A549 (cell line): ENCODE data around the gene ANTKMT. TPM values are rescaled to one million over a fixed set of nuclear protein-coding genes. Genes with fewer than 3 reads are reported as not detected.
A peak's percentile ranks its signal among the peaks of the same experiment; 100 is the strongest.

Source experiments
- ATAC-seq, 2 experiments: fragments of 200-7000 bp in 1 of 2; fragments of >200 bp in 1 of 2; cut with Nextera tagmentation in 1 of 2; cut with Tn5 transposase in 1 of 2; 3 replicates each; pipeline versions ENCODE4 v1.8.0 to v1.9.1; 2018 to 2020; ENCODE audit warnings: mild to moderate bottlenecking in 1 of 2, moderate library complexity in 1 of 2
- CTCF ChIA-PET: fragments of 300-600 bp; sonication (Branson Sonifier 250); formaldehyde crosslinking; extraction: SDS; loops from one replicate; lab custom pipeline; 2021; ENCODE audit warnings: antibody characterized with exemption, inconsistent platforms; lab: Yijun Ruan, JAX
- POLR2A ChIA-PET: fragments of 350-600 bp; formaldehyde crosslinking; extraction: SDS; loops from one replicate; lab custom pipeline; 2021; ENCODE audit warnings: antibody characterized with exemption, inconsistent platforms; lab: Yijun Ruan, JAX
- DNase-seq, 2 experiments: peaks; one replicate each; pipeline versions ENCODE4 v3.0.0 to v3.0.0-alpha.2; 2011 to 2016; ENCODE audit warnings: low read depth in 1 of 2, low spot score in 1 of 2
- FAIRE-seq: peaks from 2 replicates; lab custom pipeline; 2011; peaks lifted over from hg19 to GRCh38; lab: Jason Lieb, UNC
- H3K27ac ChIP-seq, 2 experiments: fragments of >200 bp; sonication (Bioruptor Twin); formaldehyde crosslinking; 3 replicates each; pipeline ENCODE4 v1.5.1; 2016 to 2017
- H3K4me1 ChIP-seq: fragments of >200 bp; sonication (Bioruptor Twin); formaldehyde crosslinking; 3 replicates; pipeline ENCODE4 v1.6.1; 2016
- H3K4me2 ChIP-seq: fragments of >200 bp; sonication (Bioruptor Twin); formaldehyde crosslinking; 3 replicates; pipeline ENCODE4 v1.6.1; 2016
- H3K4me3 ChIP-seq: fragments of >200 bp; sonication (Bioruptor Twin); formaldehyde crosslinking; 3 replicates; pipeline ENCODE4 v1.5.1; 2016
- H3K9me3 ChIP-seq: fragments of >200 bp; sonication (Bioruptor Twin); formaldehyde crosslinking; 3 replicates; pipeline ENCODE4 v1.6.1; 2016
- CBX2 ChIP-seq: fragments of 200-600 bp; sonication (generic); IDR thresholded peaks from 2 replicates; pipeline ENCODE4 v1.6.1; 2016; ENCODE audit warnings: low read depth, mild to moderate bottlenecking, borderline replicate concordance
- EP300 ChIP-seq, 2 experiments: fragments of >200 bp; sonication (Bioruptor Twin); formaldehyde crosslinking; IDR thresholded peaks; 2 replicates in 1 of 2; 3 replicates in 1 of 2; pipeline ENCODE4 v1.6.1; 2016 to 2017
- FOSB ChIP-seq: fragments of 250-450 bp; sonication (Bioruptor Pico); IDR thresholded peaks from 2 replicates; pipeline ENCODE4 v1.5.0; 2020; ENCODE audit warnings: mild to moderate bottlenecking, moderate library complexity
- HOXB5 ChIP-seq: fragments of 250-450 bp; sonication (Bioruptor Pico); IDR thresholded peaks from 2 replicates; pipeline ENCODE4 v1.5.0; 2020; ENCODE audit warnings: mild to moderate bottlenecking, moderate library complexity
- JUN ChIP-seq, 2 experiments: fragments of >200 bp; sonication (Bioruptor Twin); formaldehyde crosslinking; IDR thresholded peaks; 2 replicates in 1 of 2; 3 replicates in 1 of 2; pipeline ENCODE4 v1.6.1; 2016 to 2017
- JUNB ChIP-seq: fragments of >200 bp; sonication (Bioruptor Twin); formaldehyde crosslinking; IDR thresholded peaks from 2 replicates; pipeline ENCODE4 v1.6.1; 2016
- KDM1A ChIP-seq: fragments of 200-600 bp; sonication (generic); IDR thresholded peaks from 2 replicates; pipeline ENCODE4 v1.6.1; 2016; ENCODE audit warnings: low read depth, mild to moderate bottlenecking
- KDM5A ChIP-seq: fragments of 200-600 bp; sonication (generic); IDR thresholded peaks from 2 replicates; pipeline ENCODE4 v1.6.1; 2016; ENCODE audit warnings: antibody characterized with exemption, mild to moderate bottlenecking
- MAFK ChIP-seq: fragments of 450-650 bp; IDR thresholded peaks from 2 replicates; pipeline ENCODE4 v1.6.1; 2014; ENCODE audit not compliant: partially characterized antibody
- MAZ ChIP-seq: fragments of 150-350 bp; IDR thresholded peaks from 2 replicates; pipeline ENCODE4 v1.6.1; 2014; ENCODE audit warnings: antibody characterized with exemption, low read depth, low read length, borderline replicate concordance
- MYC ChIP-seq: IDR thresholded peaks from 2 replicates; pipeline ENCODE4 v1.6.1; 2012; ENCODE audit warnings: mild to moderate bottlenecking, inconsistent platforms, low read length, improper control_type of control experiment, borderline replicate concordance
- NPAS2 ChIP-seq: fragments of 250-450 bp; sonication (Bioruptor Pico); IDR thresholded peaks from 2 replicates; pipeline ENCODE4 v1.8.0; 2022; ENCODE audit warnings: mild to moderate bottlenecking, moderate library complexity, borderline replicate concordance
- POLR2A ChIP-seq: IDR thresholded peaks from 2 replicates; pipeline ENCODE4 v1.6.1; 2012; ENCODE audit warnings: mild to moderate bottlenecking, low read length
- RCOR1 ChIP-seq: fragments of 150-350 bp; IDR thresholded peaks from 2 replicates; pipeline ENCODE4 v1.6.1; 2014; ENCODE audit warnings: antibody characterized with exemption, low read length, low read depth
- RFX5 ChIP-seq: fragments of 450-650 bp; IDR thresholded peaks from 2 replicates; pipeline ENCODE4 v1.7.1; 2014; ENCODE audit warnings: antibody characterized with exemption, mild to moderate bottlenecking, moderate library complexity
- SMC3 ChIP-seq: fragments of >200 bp; sonication (Bioruptor Twin); formaldehyde crosslinking; IDR thresholded peaks from 3 replicates; pipeline ENCODE4 v1.6.1; 2018; ENCODE audit warnings: inconsistent platforms
- SREBF2 ChIP-seq: fragments of 450-650 bp; IDR thresholded peaks from 2 replicates; pipeline ENCODE4 v1.6.1; 2014; ENCODE audit warnings: mild to moderate bottlenecking, moderate library complexity
- TFCP2L1 ChIP-seq: fragments of 250-450 bp; sonication (Bioruptor Pico); IDR thresholded peaks from 2 replicates; pipeline ENCODE4 v1.5.0; 2021; ENCODE audit warnings: mild to moderate bottlenecking
- TP53 ChIP-seq: fragments of 250-450 bp; sonication (Bioruptor Pico); IDR thresholded peaks from 2 replicates; pipeline ENCODE4 v1.5.0; 2021; ENCODE audit warnings: mild to moderate bottlenecking, moderate library complexity
- ZC3H11A ChIP-seq: fragments of 450-650 bp; IDR thresholded peaks from 2 replicates; pipeline ENCODE4 v1.6.1; 2014; ENCODE audit warnings: antibody characterized with exemption, mild to moderate bottlenecking
- ZSCAN20 ChIP-seq: fragments of 250-450 bp; sonication (Bioruptor Pico); IDR thresholded peaks from 2 replicates; pipeline ENCODE4 v1.8.0; 2022; ENCODE audit warnings: mild to moderate bottlenecking, moderate library complexity
- WGBS: methylation state at CpG from one replicate; pipeline ENCODE4 v1.1.6; 2017; ENCODE audit errors: missing lambda C conversion rate; 5-methylcytosine and 5-hydroxymethylcytosine counted together
- polyA plus RNA-seq, 4 experiments: library from polyadenylated mRNA; depleted of rRNA in 3 of 4; stranded (reverse); fragments of >200 nt; fragmentation: RNase III in 1 of 4; extraction: RNeasy Plus Mini Kit Qiagen cat#74134 plus additional on column Dnase treatment in 1 of 4; gene quantifications; 2 replicates in 3 of 4; 3 replicates in 1 of 4; pipeline ENCODE4 v1.2.3, GENCODE V29; 2011 to 2017
- TF ChIP-seq, protein P1 (sequence below): fragments of 200-600 bp; sonication (generic); IDR thresholded peaks from 2 replicates; pipeline ENCODE4 v1.6.1; 2016; ENCODE audit warnings: antibody characterized with exemption, mild to moderate bottlenecking, moderate library complexity
- TF ChIP-seq, protein P2 (sequence below): IDR thresholded peaks from 2 replicates; pipeline ENCODE4 v1.6.1; 2012
- TF ChIP-seq, protein P3 (sequence below): fragments of >200 bp; sonication (Bioruptor Twin); formaldehyde crosslinking; IDR thresholded peaks from 2 replicates; pipeline ENCODE4 v1.6.1; 2016
- TF ChIP-seq, protein P4 (sequence below): fragments of 450-650 bp; IDR thresholded peaks from 2 replicates; pipeline ENCODE4 v1.6.1; 2014; ENCODE audit warnings: antibody characterized with exemption
- TF ChIP-seq, protein P5 (sequence below): fragments of 250-450 bp; sonication (Bioruptor Pico); IDR thresholded peaks from 2 replicates; pipeline ENCODE4 v1.5.0; 2020; ENCODE audit warnings: low read depth, mild to moderate bottlenecking, moderate library complexity
- TF ChIP-seq, protein P6 (sequence below): IDR thresholded peaks from 2 replicates; pipeline ENCODE4 v1.6.1; 2012
- TF ChIP-seq, protein P7 (sequence below): fragments of 150-350 bp; IDR thresholded peaks from 2 replicates; pipeline ENCODE4 v1.6.1; 2014; ENCODE audit warnings: low read depth, mild to moderate bottlenecking, low read length
- TF ChIP-seq, protein P8 (sequence below): IDR thresholded peaks from 2 replicates; pipeline ENCODE4 v1.6.1; 2012; ENCODE audit warnings: low read depth, borderline replicate concordance
- TF ChIP-seq, protein P9 (sequence below): fragments of >200 bp; sonication (Bioruptor Twin); formaldehyde crosslinking; IDR thresholded peaks from 3 replicates; pipeline ENCODE4 v1.6.1; 2016

Gene ANTKMT
- polyA plus RNA-seq, 2 of the 4 experiments (the other 2 are of a cell fraction): 11.9 to 55.8 TPM

DNA sequence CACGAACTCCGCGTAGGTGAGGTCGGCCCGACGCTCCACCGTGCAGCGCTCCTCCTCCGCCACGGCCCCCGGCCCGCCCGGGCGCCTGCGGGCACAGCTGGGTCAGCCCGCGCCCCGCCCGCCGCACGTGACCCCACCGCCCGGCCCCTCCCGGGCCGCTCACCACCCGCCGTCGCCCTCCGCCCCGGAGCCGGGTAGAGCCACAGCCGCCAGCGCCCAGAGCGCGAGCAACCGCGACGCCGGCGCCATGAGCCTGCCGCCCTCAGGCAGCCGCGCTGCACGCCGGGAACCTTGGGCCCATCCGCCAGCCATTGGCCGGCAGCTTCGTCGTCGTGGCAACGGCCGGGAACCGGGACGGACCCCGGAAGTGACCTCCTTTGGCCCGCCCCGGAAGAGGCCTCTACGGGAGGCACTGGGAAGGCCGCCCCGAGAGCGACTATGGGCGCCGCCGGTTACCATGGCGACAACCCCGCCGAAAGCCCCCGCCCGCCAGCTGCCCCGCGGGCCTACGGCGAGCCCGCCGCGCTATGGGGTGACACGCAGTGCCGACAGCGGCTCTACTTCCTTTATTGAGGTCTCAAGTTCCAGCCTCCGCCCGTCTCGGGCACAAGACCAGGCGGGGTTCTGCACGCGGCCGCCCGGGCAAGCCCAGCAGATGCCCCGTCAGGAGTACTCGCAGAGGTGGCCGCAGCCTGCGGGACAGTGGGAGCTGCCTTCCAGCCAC lies 36.7 kb upstream of the ANTKMT start, which contains the start of gene JMJD8:
JMJD8 (minus strand) TSS at position 264 of the 724 bp plus-strand sequence; CDS start at position 249, 15 bp downstream.
- DNase-seq: peak; percentile 90 to 97
- ATAC-seq: peak; percentile 61 to 77
- Histone ChIP-seq H3K4me2 (peak within 1 kb of the TSS; percentile 93), H3K9me3 (no peaks in the 10 kb centered on the region), H3K4me1 (peaks cover 34% of the 10 kb centered on the region), H3K27ac (peak within 1 kb of the TSS; percentile 91 to 93), H3K4me3 (peak within 1 kb of the TSS; percentile 76)
- POLR2A ChIA-PET: interaction anchor here (1.0 to 1.4 kb wide), 2 partner anchors 14 to 30 kb away, joined by 3 read pairs; no protein-coding TSS in a partner anchor
- whole genome bisulfite sequencing: 27% methylated on average over 12 of the region's 91 CpGs
- peak; percentile 80 for FAIRE-seq
- CTCF ChIA-PET: interaction anchor here (0.8 to 4.8 kb wide), 2 partner anchors 17 to 28 kb away, joined by 3 to 32 read pairs; partner anchors contain the start of gene RHOT2
- peak; percentile 67; the same call in 1 of the 2 replicates for TF ChIP-seq NPAS2 (CRISPR knock-in tag)
- no peak for TF ChIP-seq KDM5A
- TF ChIP-seq, protein P1, sequence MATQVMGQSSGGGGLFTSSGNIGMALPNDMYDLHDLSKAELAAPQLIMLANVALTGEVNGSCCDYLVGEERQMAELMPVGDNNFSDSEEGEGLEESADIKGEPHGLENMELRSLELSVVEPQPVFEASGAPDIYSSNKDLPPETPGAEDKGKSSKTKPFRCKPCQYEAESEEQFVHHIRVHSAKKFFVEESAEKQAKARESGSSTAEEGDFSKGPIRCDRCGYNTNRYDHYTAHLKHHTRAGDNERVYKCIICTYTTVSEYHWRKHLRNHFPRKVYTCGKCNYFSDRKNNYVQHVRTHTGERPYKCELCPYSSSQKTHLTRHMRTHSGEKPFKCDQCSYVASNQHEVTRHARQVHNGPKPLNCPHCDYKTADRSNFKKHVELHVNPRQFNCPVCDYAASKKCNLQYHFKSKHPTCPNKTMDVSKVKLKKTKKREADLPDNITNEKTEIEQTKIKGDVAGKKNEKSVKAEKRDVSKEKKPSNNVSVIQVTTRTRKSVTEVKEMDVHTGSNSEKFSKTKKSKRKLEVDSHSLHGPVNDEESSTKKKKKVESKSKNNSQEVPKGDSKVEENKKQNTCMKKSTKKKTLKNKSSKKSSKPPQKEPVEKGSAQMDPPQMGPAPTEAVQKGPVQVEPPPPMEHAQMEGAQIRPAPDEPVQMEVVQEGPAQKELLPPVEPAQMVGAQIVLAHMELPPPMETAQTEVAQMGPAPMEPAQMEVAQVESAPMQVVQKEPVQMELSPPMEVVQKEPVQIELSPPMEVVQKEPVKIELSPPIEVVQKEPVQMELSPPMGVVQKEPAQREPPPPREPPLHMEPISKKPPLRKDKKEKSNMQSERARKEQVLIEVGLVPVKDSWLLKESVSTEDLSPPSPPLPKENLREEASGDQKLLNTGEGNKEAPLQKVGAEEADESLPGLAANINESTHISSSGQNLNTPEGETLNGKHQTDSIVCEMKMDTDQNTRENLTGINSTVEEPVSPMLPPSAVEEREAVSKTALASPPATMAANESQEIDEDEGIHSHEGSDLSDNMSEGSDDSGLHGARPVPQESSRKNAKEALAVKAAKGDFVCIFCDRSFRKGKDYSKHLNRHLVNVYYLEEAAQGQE: no peak
- TF ChIP-seq, protein P2, sequence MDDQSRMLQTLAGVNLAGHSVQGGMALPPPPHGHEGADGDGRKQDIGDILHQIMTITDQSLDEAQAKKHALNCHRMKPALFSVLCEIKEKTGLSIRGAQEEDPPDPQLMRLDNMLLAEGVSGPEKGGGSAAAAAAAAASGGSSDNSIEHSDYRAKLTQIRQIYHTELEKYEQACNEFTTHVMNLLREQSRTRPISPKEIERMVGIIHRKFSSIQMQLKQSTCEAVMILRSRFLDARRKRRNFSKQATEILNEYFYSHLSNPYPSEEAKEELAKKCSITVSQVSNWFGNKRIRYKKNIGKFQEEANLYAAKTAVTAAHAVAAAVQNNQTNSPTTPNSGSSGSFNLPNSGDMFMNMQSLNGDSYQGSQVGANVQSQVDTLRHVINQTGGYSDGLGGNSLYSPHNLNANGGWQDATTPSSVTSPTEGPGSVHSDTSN: peak; percentile 46; the same call in 1 of the 2 replicates
- TF ChIP-seq, protein P3, sequence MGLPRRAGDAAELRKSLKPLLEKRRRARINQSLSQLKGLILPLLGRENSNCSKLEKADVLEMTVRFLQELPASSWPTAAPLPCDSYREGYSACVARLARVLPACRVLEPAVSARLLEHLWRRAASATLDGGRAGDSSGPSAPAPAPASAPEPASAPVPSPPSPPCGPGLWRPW: no peak
- TF ChIP-seq, protein P4, sequence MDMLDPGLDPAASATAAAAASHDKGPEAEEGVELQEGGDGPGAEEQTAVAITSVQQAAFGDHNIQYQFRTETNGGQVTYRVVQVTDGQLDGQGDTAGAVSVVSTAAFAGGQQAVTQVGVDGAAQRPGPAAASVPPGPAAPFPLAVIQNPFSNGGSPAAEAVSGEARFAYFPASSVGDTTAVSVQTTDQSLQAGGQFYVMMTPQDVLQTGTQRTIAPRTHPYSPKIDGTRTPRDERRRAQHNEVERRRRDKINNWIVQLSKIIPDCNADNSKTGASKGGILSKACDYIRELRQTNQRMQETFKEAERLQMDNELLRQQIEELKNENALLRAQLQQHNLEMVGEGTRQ: 0 out of 2 replicates have a peak, but pooled peaks have one; percentile 2
- TF ChIP-seq TP53 (CRISPR knock-in tag): 0 out of 2 replicates have a peak, but pooled peaks have one; percentile 51
- TF ChIP-seq HOXB5: peak; percentile 68; the same call in 1 of the 2 replicates
- no peak for TF ChIP-seq EP300 (IDR thresholded peaks at IDR 0.05)
- no peak for TF ChIP-seq ZC3H11A
- no peak for TF ChIP-seq SREBF2
- peak; percentile 62 to 95; a peak in 4 of 5 replicates for TF ChIP-seq JUN (IDR thresholded peaks at IDR 0.05)
- no peak for TF ChIP-seq FOSB (CRISPR knock-in tag)
- TF ChIP-seq ZSCAN20 (CRISPR knock-in tag): no peak
- no peak for TF ChIP-seq CBX2
- TF ChIP-seq, protein P5, sequence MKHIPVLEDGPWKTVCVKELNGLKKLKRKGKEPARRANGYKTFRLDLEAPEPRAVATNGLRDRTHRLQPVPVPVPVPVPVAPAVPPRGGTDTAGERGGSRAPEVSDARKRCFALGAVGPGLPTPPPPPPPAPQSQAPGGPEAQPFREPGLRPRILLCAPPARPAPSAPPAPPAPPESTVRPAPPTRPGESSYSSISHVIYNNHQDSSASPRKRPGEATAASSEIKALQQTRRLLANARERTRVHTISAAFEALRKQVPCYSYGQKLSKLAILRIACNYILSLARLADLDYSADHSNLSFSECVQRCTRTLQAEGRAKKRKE: no peak
- TF ChIP-seq TFCP2L1 (CRISPR knock-in tag): no peak
- no peak for TF ChIP-seq MAZ
- TF ChIP-seq, protein P6, sequence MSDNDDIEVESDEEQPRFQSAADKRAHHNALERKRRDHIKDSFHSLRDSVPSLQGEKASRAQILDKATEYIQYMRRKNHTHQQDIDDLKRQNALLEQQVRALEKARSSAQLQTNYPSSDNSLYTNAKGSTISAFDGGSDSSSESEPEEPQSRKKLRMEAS: peak; percentile 91
- TF ChIP-seq, protein P7, sequence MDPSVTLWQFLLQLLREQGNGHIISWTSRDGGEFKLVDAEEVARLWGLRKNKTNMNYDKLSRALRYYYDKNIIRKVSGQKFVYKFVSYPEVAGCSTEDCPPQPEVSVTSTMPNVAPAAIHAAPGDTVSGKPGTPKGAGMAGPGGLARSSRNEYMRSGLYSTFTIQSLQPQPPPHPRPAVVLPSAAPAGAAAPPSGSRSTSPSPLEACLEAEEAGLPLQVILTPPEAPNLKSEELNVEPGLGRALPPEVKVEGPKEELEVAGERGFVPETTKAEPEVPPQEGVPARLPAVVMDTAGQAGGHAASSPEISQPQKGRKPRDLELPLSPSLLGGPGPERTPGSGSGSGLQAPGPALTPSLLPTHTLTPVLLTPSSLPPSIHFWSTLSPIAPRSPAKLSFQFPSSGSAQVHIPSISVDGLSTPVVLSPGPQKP: no peak
- no peak for TF ChIP-seq RCOR1
- TF ChIP-seq MAFK: no peak
- no peak for TF ChIP-seq MYC
- no peak for TF ChIP-seq SMC3
- no peak for TF ChIP-seq KDM1A
- 0 out of 2 replicates have a peak, but pooled peaks have one; percentile 48 for TF ChIP-seq RFX5
- TF ChIP-seq, protein P8, sequence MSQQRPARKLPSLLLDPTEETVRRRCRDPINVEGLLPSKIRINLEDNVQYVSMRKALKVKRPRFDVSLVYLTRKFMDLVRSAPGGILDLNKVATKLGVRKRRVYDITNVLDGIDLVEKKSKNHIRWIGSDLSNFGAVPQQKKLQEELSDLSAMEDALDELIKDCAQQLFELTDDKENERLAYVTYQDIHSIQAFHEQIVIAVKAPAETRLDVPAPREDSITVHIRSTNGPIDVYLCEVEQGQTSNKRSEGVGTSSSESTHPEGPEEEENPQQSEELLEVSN: peak; percentile 97
- TF ChIP-seq POLR2A: peak; percentile 88
- TF ChIP-seq JUNB: no peak
- TF ChIP-seq, protein P9, sequence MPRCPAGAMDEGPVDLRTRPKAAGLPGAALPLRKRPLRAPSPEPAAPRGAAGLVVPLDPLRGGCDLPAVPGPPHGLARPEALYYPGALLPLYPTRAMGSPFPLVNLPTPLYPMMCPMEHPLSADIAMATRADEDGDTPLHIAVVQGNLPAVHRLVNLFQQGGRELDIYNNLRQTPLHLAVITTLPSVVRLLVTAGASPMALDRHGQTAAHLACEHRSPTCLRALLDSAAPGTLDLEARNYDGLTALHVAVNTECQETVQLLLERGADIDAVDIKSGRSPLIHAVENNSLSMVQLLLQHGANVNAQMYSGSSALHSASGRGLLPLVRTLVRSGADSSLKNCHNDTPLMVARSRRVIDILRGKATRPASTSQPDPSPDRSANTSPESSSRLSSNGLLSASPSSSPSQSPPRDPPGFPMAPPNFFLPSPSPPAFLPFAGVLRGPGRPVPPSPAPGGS: peak; percentile 86; the same call in 2 of the 3 replicates
